AG08396 (cell line): Measurements from ENCODE around the gene LIN7B.

ENCODE experiments used
- DNase-seq: peaks from one replicate; pipeline ENCODE4 v3.0.0; 2012; ENCODE audit warnings: low spot score, mixed read lengths

LIN7B gene

DNA sequence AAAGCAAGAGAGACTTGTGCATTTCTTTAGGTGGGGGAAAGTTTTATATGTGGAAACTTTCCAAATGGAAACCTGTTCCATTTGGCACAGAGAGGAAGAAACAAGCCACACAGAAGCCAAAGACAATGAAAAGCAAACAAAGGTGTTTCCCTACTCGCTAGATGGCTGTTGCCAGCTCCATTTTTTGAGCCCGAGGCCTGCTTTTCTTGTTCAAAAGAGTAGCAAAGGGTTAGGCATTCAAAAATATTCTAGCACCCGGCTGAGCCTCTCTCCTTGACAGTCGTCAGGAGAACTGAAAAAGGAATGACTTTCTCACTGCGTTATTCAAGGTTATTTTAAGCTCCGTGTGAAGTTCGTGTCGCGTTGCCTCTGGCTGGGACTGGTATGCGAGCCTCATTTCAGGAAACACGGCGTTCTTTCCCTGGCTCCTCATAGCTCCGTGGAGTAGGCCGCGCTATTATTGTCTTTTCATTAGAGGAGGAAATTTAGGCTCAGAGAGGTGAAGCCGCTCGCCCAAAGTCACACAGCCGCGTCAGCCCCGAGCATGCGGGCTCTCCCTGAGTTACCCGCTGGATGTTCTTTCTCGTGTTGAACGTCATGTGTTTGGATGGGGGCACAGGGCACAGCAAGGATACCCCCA, 51.1 kb downstream of the LIN7B start:
- DNase-seq, result no peak

- DNase-seq, result no peak
Measured at GRCh38 chr19:49165865-49166301, 51.7 kb downstream of the LIN7B start.

GRCh38 chr19:49167857-49168409, 53.8 kb downstream of the LIN7B start:
- no peak for DNase-seq
